Ovary (tissue), 3 donors: Measurements from ENCODE around the gene WWOX.

Source experiments
- EP300 ChIP-seq: sonication (generic); formaldehyde crosslinking; IDR thresholded peaks from one replicate; pipeline ENCODE4 v1.6.1; 2017; ENCODE audit warnings: antibody characterized with exemption
- POLR2A ChIP-seq: fragments of 450-650 bp; IDR thresholded peaks from one replicate; pipeline ENCODE4 v1.6.1; 2017; ENCODE audit warnings: antibody characterized with exemption, mild to moderate bottlenecking, moderate library complexity
- TF ChIP-seq, protein P1 (sequence below), 3 donors: fragments of 450-650 bp in 2 of 3; fragments of 200-600 bp in 1 of 3; IDR thresholded peaks; one replicate each; pipeline versions ENCODE4 v1.5.1 to v1.8.0; 2016 to 2022; ENCODE audit warnings: antibody characterized with exemption in 3 of 3, mild to moderate bottlenecking in 1 of 3
- donor health status: DM: no; HTN: no; CAD: no.

DNA sequence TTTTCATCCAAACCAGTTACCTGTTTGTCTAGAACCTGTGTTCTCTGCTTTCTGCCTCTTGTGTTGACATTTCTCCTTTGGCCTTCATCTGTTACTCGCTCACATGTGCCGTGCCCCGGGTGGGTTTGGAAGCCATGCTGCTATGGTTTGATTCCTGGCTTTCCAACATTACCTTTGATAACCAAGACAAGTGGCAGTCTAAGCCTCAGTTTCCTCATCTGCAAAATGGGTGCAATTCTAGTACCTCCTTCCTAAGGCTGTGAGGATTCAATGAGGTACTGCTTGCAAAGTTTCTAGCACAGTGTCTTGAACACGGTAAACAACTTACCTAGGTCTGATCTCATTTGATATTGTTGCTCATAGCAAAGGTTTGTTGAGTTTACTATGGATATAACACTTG is 665.0 kb downstream of the WWOX start:
- TF ChIP-seq EP300 (no peak), POLR2A (no peak)
- TF ChIP-seq, protein P1, sequence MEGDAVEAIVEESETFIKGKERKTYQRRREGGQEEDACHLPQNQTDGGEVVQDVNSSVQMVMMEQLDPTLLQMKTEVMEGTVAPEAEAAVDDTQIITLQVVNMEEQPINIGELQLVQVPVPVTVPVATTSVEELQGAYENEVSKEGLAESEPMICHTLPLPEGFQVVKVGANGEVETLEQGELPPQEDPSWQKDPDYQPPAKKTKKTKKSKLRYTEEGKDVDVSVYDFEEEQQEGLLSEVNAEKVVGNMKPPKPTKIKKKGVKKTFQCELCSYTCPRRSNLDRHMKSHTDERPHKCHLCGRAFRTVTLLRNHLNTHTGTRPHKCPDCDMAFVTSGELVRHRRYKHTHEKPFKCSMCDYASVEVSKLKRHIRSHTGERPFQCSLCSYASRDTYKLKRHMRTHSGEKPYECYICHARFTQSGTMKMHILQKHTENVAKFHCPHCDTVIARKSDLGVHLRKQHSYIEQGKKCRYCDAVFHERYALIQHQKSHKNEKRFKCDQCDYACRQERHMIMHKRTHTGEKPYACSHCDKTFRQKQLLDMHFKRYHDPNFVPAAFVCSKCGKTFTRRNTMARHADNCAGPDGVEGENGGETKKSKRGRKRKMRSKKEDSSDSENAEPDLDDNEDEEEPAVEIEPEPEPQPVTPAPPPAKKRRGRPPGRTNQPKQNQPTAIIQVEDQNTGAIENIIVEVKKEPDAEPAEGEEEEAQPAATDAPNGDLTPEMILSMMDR (IDR thresholded peaks at IDR 0.05): no peak
